Right lobe of liver (tissue), 6 donors: ENCODE results near the gene CYP4A22. TPM values are rescaled to one million over a fixed set of nuclear protein-coding genes. Genes with fewer than 3 reads are reported as not detected.

Experiments used
- ATAC-seq, 4 donors: fragments of 200-7000 bp; cut with Tn5 transposase; one replicate each; pipeline ENCODE4 v1.9.1; 2020; ENCODE audit warnings: mild to moderate bottlenecking in 4 of 4, moderate library complexity in 4 of 4
- DNase-seq, 3 donors: peaks; one replicate each; pipeline ENCODE4 v3.0.0-alpha.2; 2020
- H3K27ac ChIP-seq, 3 donors: fragments of 200-600 bp; one replicate each; pipeline ENCODE4 v1.8.0; 2022
- H3K27me3 ChIP-seq, 2 donors: fragments of 200-600 bp; one replicate each; pipeline ENCODE4 v1.8.0; 2022
- H3K36me3 ChIP-seq, 4 donors: fragments of 200-600 bp; sonication (generic) in 1 of 4; one replicate each; pipeline versions ENCODE4 v1.5.1 to v1.8.0; 2017 to 2022; ENCODE audit warnings: control low read depth in 1 of 4
- H3K4me1 ChIP-seq, 4 donors: fragments of 200-600 bp; sonication (generic) in 1 of 4; one replicate each; pipeline versions ENCODE4 v1.5.1 to v1.8.0; 2017 to 2022; ENCODE audit warnings: control low read depth in 1 of 4
- H3K4me3 ChIP-seq, 3 donors: fragments of 200-600 bp; one replicate each; pipeline ENCODE4 v1.8.0; 2022
- H3K9me3 ChIP-seq, 4 donors: fragments of 200-600 bp; sonication (generic) in 1 of 4; one replicate each; pipeline versions ENCODE4 v1.5.1 to v1.8.0; 2017 to 2022; ENCODE audit warnings: control low read depth in 1 of 4
- POLR2A ChIP-seq: fragments of 450-650 bp; IDR thresholded peaks from one replicate; pipeline ENCODE4 v1.6.1; 2017; ENCODE audit warnings: antibody characterized with exemption, mild to moderate bottlenecking
- WGBS: methylation state at CpG from one replicate; pipeline ENCODE4 v1.1.6; 2018; ENCODE audit warnings: low coverage, low lambda C conversion rate; ENCODE audit not compliant: insufficient coverage; ENCODE audit errors: missing lambda C conversion rate; 5-methylcytosine and 5-hydroxymethylcytosine counted together
- intact Hi-C, 2 donors: fragments of 100-400 bp; cut with DNase I; formaldehyde crosslinking; loops; one replicate each; pipeline versions ENCODE4 v1.11.2 to v1.14.1; 2022
- total RNA-seq, 6 experiments: library from RNA; depleted of rRNA in 2 of 6; stranded (reverse); fragments of >200 nt in 2 of 6; fragmentation: NEBNext Ultra II Directional in 3 of 6; extraction: Animal tissue kit (Norgen Biotek cat#: 25700) in 3 of 6; gene quantifications; one replicate each; pipeline versions ENCODE4 v1.1.0 to v1.2.4, GENCODE V29; 2016 to 2023
- TF ChIP-seq, protein P1 (sequence below), 4 donors: fragments of 200-600 bp in 3 of 4; fragments of 450-650 bp in 1 of 4; IDR thresholded peaks; one replicate each; pipeline versions ENCODE4 v1.5.1 to v1.8.0; 2016 to 2022; ENCODE audit warnings: antibody characterized with exemption in 4 of 4, mild to moderate bottlenecking in 2 of 4
- donor health status: DM: no; HTN: yes; CAD: no.
- donor health status: DM: no; HTN: no; CAD: no.
- donor health status: DM: no; HTN: no; CAD: no.
- donor health status: DM: no; HTN: yes; CAD: no.
- donor health status: DM: no; HTN: yes; CAD: no.

CYP4A22 gene
- total RNA-seq, 6 experiments from 2014 or later: 17.2 to 159 (median 48.9) TPM

GRCh38 chr1:47182676-47183235 is 45.5 kb downstream of the CYP4A22 start:
- H3K4me3 ChIP-seq: no peak overlapping the region
- TF ChIP-seq, protein P1, sequence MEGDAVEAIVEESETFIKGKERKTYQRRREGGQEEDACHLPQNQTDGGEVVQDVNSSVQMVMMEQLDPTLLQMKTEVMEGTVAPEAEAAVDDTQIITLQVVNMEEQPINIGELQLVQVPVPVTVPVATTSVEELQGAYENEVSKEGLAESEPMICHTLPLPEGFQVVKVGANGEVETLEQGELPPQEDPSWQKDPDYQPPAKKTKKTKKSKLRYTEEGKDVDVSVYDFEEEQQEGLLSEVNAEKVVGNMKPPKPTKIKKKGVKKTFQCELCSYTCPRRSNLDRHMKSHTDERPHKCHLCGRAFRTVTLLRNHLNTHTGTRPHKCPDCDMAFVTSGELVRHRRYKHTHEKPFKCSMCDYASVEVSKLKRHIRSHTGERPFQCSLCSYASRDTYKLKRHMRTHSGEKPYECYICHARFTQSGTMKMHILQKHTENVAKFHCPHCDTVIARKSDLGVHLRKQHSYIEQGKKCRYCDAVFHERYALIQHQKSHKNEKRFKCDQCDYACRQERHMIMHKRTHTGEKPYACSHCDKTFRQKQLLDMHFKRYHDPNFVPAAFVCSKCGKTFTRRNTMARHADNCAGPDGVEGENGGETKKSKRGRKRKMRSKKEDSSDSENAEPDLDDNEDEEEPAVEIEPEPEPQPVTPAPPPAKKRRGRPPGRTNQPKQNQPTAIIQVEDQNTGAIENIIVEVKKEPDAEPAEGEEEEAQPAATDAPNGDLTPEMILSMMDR (IDR thresholded peaks at IDR 0.05): no peak
- no peak for TF ChIP-seq POLR2A
- ATAC-seq: no peak
- H3K9me3 ChIP-seq: no peaks in the 10 kb centered on the region
- WGBS: 65% methylated on average over 6 of the region's 7 CpGs
- DNase-seq: no peak
- intact Hi-C loops: loop anchor here in 1 of 2 donors (10.0 kb wide), 1 partner anchor 232 kb away; the partner anchor contains the start of gene FOXE3
- no peaks in the 10 kb centered on the region for H3K36me3 ChIP-seq
- no peak overlapping the region for H3K27ac ChIP-seq
- peaks cover 0 to 3% (median 0%) of the 10 kb centered on the region in 4 donors for H3K4me1 ChIP-seq
- no peaks in the 10 kb centered on the region for H3K27me3 ChIP-seq

GRCh38 chr1:47183308-47184089 is 46.3 kb downstream of the CYP4A22 start:
- no peaks in the 10 kb centered on the region for H3K27me3 ChIP-seq
- no peak overlapping the region for H3K4me3 ChIP-seq
- TF ChIP-seq, protein P1 (IDR thresholded peaks at IDR 0.05): no peak
- TF ChIP-seq POLR2A: no peak
- no peaks in the 10 kb centered on the region for H3K36me3 ChIP-seq
- WGBS: 43% methylated on average over 3 of the region's 11 CpGs
- H3K9me3 ChIP-seq: no peaks in the 10 kb centered on the region
- H3K4me1 ChIP-seq: peaks cover 0 to 3% (median 0%) of the 10 kb centered on the region in 4 donors
- ATAC-seq: no peak
- intact Hi-C loops: loop anchor here in 1 of 2 donors (10.0 kb wide), 1 partner anchor 231 kb away; the partner anchor contains the start of gene FOXE3
- H3K27ac ChIP-seq: no peak overlapping the region
- DNase-seq: no peak

DNA sequence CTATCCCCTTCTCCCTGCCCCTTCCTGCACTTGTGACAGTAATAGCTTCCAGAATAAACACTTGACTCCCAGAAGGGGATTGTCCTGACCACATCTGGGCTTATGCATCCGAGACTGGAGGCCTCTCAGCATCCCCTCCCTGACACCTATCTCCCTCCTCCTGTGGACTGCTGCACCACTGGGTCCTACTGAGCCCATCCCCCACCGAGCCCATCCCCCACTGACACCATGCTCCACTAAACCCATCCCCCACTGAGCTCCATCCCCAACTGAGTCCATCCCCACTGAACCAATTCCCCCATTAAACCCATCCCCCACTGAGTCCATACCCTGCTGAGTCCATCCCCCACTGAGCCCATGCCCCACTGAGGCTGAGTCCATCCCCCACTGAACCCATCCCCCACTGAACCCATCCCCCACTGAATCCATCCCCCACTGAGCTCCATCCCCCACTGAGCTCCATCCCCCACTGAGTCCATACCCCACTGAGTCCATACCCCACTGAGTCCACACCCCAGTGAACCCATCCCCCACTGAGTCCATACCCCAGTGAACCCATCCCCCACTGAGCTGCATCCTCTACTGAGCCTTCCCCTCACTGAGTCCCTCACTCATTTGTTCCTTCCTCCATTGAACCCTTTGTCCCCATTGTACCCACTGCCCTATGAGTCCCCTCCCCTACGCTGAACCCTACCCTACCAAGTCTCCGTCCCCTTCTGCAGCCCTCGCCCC is 47.0 kb downstream of the CYP4A22 start:
- Histone ChIP-seq H3K9me3 (no peaks in the 10 kb centered on the region), H3K36me3 (no peaks in the 10 kb centered on the region), H3K27ac (no peak overlapping the region), H3K4me3 (no peak overlapping the region), H3K4me1 (peaks cover 0 to 3% (median 0%) of the 10 kb centered on the region in 4 donors), H3K27me3 (no peaks in the 10 kb centered on the region)
- WGBS: 78% methylated on average over 4 of the region's 5 CpGs
- DNase-seq: no peak
- TF ChIP-seq POLR2A: no peak
- TF ChIP-seq, protein P1 (IDR thresholded peaks at IDR 0.05): no peak
- intact Hi-C loops: loop anchor here in 1 of 2 donors (10.0 kb wide), 1 partner anchor 231 kb away; the partner anchor contains the start of gene FOXE3
- no peak for ATAC-seq

DNA sequence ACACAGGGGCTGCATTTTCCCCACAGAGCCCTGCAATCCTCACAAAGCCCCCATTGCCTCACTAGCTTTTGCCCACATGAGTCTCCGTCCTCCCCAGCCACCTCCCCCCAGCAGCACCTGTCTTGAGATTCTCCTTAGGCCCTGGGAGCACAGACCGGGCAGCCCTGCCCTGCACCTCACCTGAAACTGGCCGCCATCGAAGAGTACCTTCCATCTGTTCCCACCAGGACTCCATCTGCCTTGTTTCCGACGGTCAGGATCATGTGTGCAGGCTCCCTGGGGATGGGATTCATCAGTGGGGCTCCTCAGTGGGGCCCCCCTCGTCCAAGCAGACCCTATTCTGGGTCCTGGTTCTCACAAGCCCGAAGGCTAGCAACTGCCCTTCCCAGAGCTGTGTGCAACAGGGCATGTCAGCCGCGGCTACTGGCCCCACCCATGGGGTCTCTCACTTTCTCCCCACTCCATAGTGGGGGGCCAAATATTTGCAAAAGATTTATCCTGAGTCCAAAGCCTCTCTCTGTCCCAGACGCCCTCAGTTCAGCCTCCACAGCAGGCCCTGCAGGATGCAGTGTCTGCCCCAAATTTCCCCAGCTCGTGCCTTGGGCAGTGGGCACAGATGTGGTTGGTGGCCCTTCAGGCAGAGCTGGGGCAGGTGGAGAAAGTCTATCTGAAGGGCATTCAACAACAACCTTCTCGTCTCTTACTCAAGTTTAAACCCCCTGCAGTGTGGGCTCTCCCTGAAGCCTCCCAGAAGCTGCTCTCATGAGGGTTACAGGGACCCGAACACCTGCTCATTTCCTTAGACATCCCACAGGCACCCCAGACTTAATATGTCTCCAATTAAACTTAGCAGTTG is 47.8 kb downstream of the CYP4A22 start:
- no peak for DNase-seq
- TF ChIP-seq, protein P1 (IDR thresholded peaks at IDR 0.05): no peak
- no peak for TF ChIP-seq POLR2A
- no peaks in the 10 kb centered on the region for H3K9me3 ChIP-seq
- no peaks in the 10 kb centered on the region for H3K27me3 ChIP-seq
- no peak overlapping the region for H3K27ac ChIP-seq
- no peaks in the 10 kb centered on the region for H3K36me3 ChIP-seq
- WGBS: 87% methylated on average over 3 of the region's 14 CpGs
- ATAC-seq: no peak
- no peak overlapping the region for H3K4me3 ChIP-seq
- intact Hi-C loops: loop anchor here in 1 of 2 donors (10.0 kb wide), 1 partner anchor 230 kb away; the partner anchor contains the start of gene FOXE3
- H3K4me1 ChIP-seq: peaks cover 0 to 3% (median 0%) of the 10 kb centered on the region in 4 donors
